ENCODE results near the gene ANKRD37. TPM values are rescaled to one million over a fixed set of nuclear protein-coding genes. Genes with fewer than 3 reads are reported as not detected.

The ANKRD37 gene
- total RNA-seq, 4 donors from 2014 or later = 5.9 to 15.4 (median 9.3) TPM

- ATAC-seq = no peak
- intact Hi-C loops (cut with DNase I; ENCODE audit: low total_unique reads) (no loop called here), in situ Hi-C loops (cut with MboI; ENCODE audit: low sequenced_read_pairs in 4 of 4) (no loop called here)
- H3K27me3 ChIP-seq = no peaks in the 10 kb centered on the region
- no peaks in the 10 kb centered on the region for H3K36me3 ChIP-seq
- no peak for DNase-seq
- H3K9me3 ChIP-seq = no peaks in the 10 kb centered on the region
- no peaks in the 10 kb centered on the region for H3K4me1 ChIP-seq
- H3K4me3 ChIP-seq = no peak overlapping the region
- TF ChIP-seq CTCF (IDR thresholded peaks at IDR 0.05 in 4 of 5, conservative IDR thresholded peaks at IDR 0.05 in 1 of 5) (no peak), POLR2A (IDR thresholded peaks at IDR 0.05) (no peak)
- no peak overlapping the region for H3K27ac ChIP-seq
Observed at GRCh38 chr4:185437809-185438208, 41.2 kb downstream of the ANKRD37 start.

GRCh38 chr4:185441479-185441878, 44.8 kb downstream of the ANKRD37 start:
- TF ChIP-seq CTCF (IDR thresholded peaks at IDR 0.05 in 4 of 5, conservative IDR thresholded peaks at IDR 0.05 in 1 of 5) (no peak), POLR2A (IDR thresholded peaks at IDR 0.05) (no peak)
- DNase-seq (no peak), ATAC-seq (no peak)
- H3K27ac ChIP-seq = no peak overlapping the region
- intact Hi-C loops (cut with DNase I; ENCODE audit: low total_unique reads) (no loop called here), in situ Hi-C loops (cut with MboI; ENCODE audit: low sequenced_read_pairs in 4 of 4) (no loop called here)
- H3K4me3 ChIP-seq = no peak overlapping the region
- no peaks in the 10 kb centered on the region for H3K4me1 ChIP-seq
- no peaks in the 10 kb centered on the region for H3K9me3 ChIP-seq
- no peaks in the 10 kb centered on the region for H3K36me3 ChIP-seq
- no peaks in the 10 kb centered on the region for H3K27me3 ChIP-seq

GRCh38 chr4:185445209-185445608, 48.6 kb downstream of the ANKRD37 start:
- in situ Hi-C loops (cut with MboI; ENCODE audit: low sequenced_read_pairs in 4 of 4) (no loop called here), intact Hi-C loops (cut with DNase I; ENCODE audit: low total_unique reads) (no loop called here)
- Histone ChIP-seq H3K4me1 (no peaks in the 10 kb centered on the region), H3K27ac (no peak overlapping the region), H3K9me3 (no peaks in the 10 kb centered on the region), H3K27me3 (no peaks in the 10 kb centered on the region), H3K4me3 (no peak overlapping the region), H3K36me3 (no peaks in the 10 kb centered on the region)
- ATAC-seq (no peak), DNase-seq (no peak)
- TF ChIP-seq CTCF (IDR thresholded peaks at IDR 0.05 in 4 of 5, conservative IDR thresholded peaks at IDR 0.05 in 1 of 5) = no peak
- TF ChIP-seq POLR2A (IDR thresholded peaks at IDR 0.05) = no peak

Other genes starting within 250 kb of the ANKRD37 start
- gene CFAP97, start 192.8 kb upstream of the ANKRD37 start, total RNA-seq = 10 to 100 TPM in 2 of 4 donors, 1 to 10 TPM in 2; 6.5 to 14.1 (median 10.8) TPM
- gene SNX25, start 187.2 kb upstream of the ANKRD37 start, total RNA-seq = 10 to 100 TPM; 11.3 to 17.3 (median 13.4) TPM
- gene LRP2BP, start 917 bp upstream of the ANKRD37 start, total RNA-seq = 1 to 10 TPM in 1 of 4 donors, under 1 TPM in 3; 0.20 to 2.0 (median 0.51) TPM
- gene UFSP2, start 29.1 kb downstream of the ANKRD37 start, total RNA-seq = 10 to 100 TPM; 36.3 to 56.5 (median 40.1) TPM
- gene CCDC110, start 74.9 kb downstream of the ANKRD37 start, total RNA-seq = 1 to 10 TPM in 2 of 4 donors, under 1 TPM in 2; 0.97 to 4.1 (median 1.8) TPM
- 1,000 to 10,000 TPM; 1,062 to 7,224 (median 2,598) TPM for gene PDLIM3, start 138.7 kb downstream of the ANKRD37 start, total RNA-seq

Measured in gastrocnemius medialis (tissue), 4 donors.